Measurements from ENCODE around the gene ARL3.

ARL3 gene

GRCh38 chr10:102676534-102677315, 37.5 kb downstream of the ARL3 start:
- H3K27me3 ChIP-seq (replicated peaks), result no peaks in the 10 kb centered on the region
- peak overlapping the region; percentile 68 for H3K27ac ChIP-seq

GRCh38 chr10:102675666-102676533, 38.3 kb downstream of the ARL3 start:
- Histone ChIP-seq H3K4me3 (ENCODE audit: low read depth, low read length) (no peak overlapping the region), H3K27ac (peak overlapping the region; percentile 93), H3K27me3 (replicated peaks) (no peaks in the 10 kb centered on the region), H3K36me3 (replicated peaks) (no peaks in the 10 kb centered on the region)
- DNase-seq, result peak; percentile 95
- no peak for TF ChIP-seq CTCF (IDR thresholded peaks at IDR 0.05; ENCODE audit: low read depth, low read length, missing control alignments)
- in situ Hi-C loops (cut with HindIII; ENCODE audit: low pct_ligation_motif_present, low sequenced_read_pairs), result no loop called here

More at GRCh38 chr10:102676534-102677315, 37.5 kb downstream of the ARL3 start:
- in situ Hi-C loops (cut with HindIII; ENCODE audit: low pct_ligation_motif_present, low sequenced_read_pairs), result no loop called here
- TF ChIP-seq CTCF (IDR thresholded peaks at IDR 0.05; ENCODE audit: low read depth, low read length, missing control alignments), result no peak
- no peaks in the 10 kb centered on the region for H3K36me3 ChIP-seq (replicated peaks)
- no peak overlapping the region for H3K4me3 ChIP-seq (ENCODE audit: low read depth, low read length)
- DNase-seq, result no peak

GRCh38 chr10:102675011-102675665, 39.1 kb downstream of the ARL3 start:
- no peak for TF ChIP-seq CTCF (IDR thresholded peaks at IDR 0.05; ENCODE audit: low read depth, low read length, missing control alignments)
- Histone ChIP-seq H3K27ac (peak overlapping the region; percentile 93), H3K4me3 (ENCODE audit: low read depth, low read length) (no peak overlapping the region), H3K36me3 (replicated peaks) (no peaks in the 10 kb centered on the region), H3K27me3 (replicated peaks) (no peaks in the 10 kb centered on the region)
- peak; percentile 16 for DNase-seq
- in situ Hi-C loops (cut with HindIII; ENCODE audit: low pct_ligation_motif_present, low sequenced_read_pairs), result no loop called here

- TF ChIP-seq CTCF (IDR thresholded peaks at IDR 0.05; ENCODE audit: low read depth, low read length, missing control alignments), result no peak
- Histone ChIP-seq H3K27ac (peak overlapping the region; percentile 93), H3K36me3 (replicated peaks) (no peaks in the 10 kb centered on the region), H3K4me3 (ENCODE audit: low read depth, low read length) (no peak overlapping the region), H3K27me3 (replicated peaks) (no peaks in the 10 kb centered on the region)
- DNase-seq, result no peak
- in situ Hi-C loops (cut with HindIII; ENCODE audit: low pct_ligation_motif_present, low sequenced_read_pairs), result no loop called here
These were observed 39.6 kb downstream of the ARL3 start for GRCh38 chr10:102674566-102674965.

GRCh38 chr10:102673819-102674511, 40.2 kb downstream of the ARL3 start:
- Histone ChIP-seq H3K27ac (peak overlapping the region; percentile 93), H3K36me3 (replicated peaks) (no peaks in the 10 kb centered on the region), H3K27me3 (replicated peaks) (no peaks in the 10 kb centered on the region), H3K4me3 (ENCODE audit: low read depth, low read length) (peak overlapping the region; percentile 18)
- no peak for TF ChIP-seq CTCF (IDR thresholded peaks at IDR 0.05; ENCODE audit: low read depth, low read length, missing control alignments)
- DNase-seq, result peak; percentile 72
- in situ Hi-C loops (cut with HindIII; ENCODE audit: low pct_ligation_motif_present, low sequenced_read_pairs), result no loop called here
